Fibroblast of lung (primary cell): ENCODE measurements around the gene RUVBL2. TPM values are rescaled to one million over a fixed set of nuclear protein-coding genes. Genes with fewer than 3 reads are reported as not detected.

Experiments used
- DNase-seq, 2 donors: peaks; one replicate each; pipeline versions ENCODE4 v3.0.0 to v3.0.0-alpha.2; 2010; ENCODE audit warnings: low read depth in 2 of 2
- H2AFZ ChIP-seq: 2 replicates; pipeline ENCODE4 v1.5.1; 2012; ENCODE audit warnings: low read length, control low read depth, inconsistent platforms
- H3K27ac ChIP-seq: 2 replicates; pipeline ENCODE4 v1.5.1; 2011; ENCODE audit warnings: low read length, control low read depth; ENCODE audit not compliant: insufficient read depth
- H3K27me3 ChIP-seq: 2 replicates; pipeline ENCODE4 v1.5.1; 2011; ENCODE audit warnings: mild to moderate bottlenecking, low read length; ENCODE audit not compliant: control insufficient read depth, insufficient read depth
- H3K36me3 ChIP-seq: 2 replicates; pipeline ENCODE4 v1.5.1; 2011; ENCODE audit warnings: low read length; ENCODE audit not compliant: control insufficient read depth, insufficient read depth
- H3K4me1 ChIP-seq: 2 replicates; pipeline ENCODE4 v1.5.1; 2011; ENCODE audit warnings: low read length; ENCODE audit not compliant: control insufficient read depth, insufficient read depth; ENCODE audit errors: extremely low read depth
- H3K4me2 ChIP-seq: 2 replicates; pipeline ENCODE4 v1.5.1; 2011; ENCODE audit warnings: low read length, control low read depth; ENCODE audit not compliant: insufficient read depth; ENCODE audit errors: extremely low read depth
- H3K4me3 ChIP-seq, 4 experiments: fragments of 200-600 bp in 1 of 4; sonication (generic) in 1 of 4; replicated peaks in 1 of 4; 2 replicates each; pipeline ENCODE4 v1.5.1; 2011 to 2016; ENCODE audit warnings: low read length in 4 of 4, low read depth in 3 of 4, mild to moderate bottlenecking in 3 of 4, control low read depth in 2 of 4, inconsistent platforms in 1 of 4, mixed read lengths in 1 of 4; ENCODE audit not compliant: insufficient read depth in 1 of 4; ENCODE audit errors: control extremely low read depth in 1 of 4
- H3K79me2 ChIP-seq: 2 replicates; pipeline ENCODE4 v1.5.1; 2012; ENCODE audit warnings: mild to moderate bottlenecking, low read length, inconsistent platforms; ENCODE audit not compliant: control insufficient read depth, insufficient read depth
- H3K9ac ChIP-seq: 2 replicates; pipeline ENCODE4 v1.5.1; 2011; ENCODE audit warnings: mild to moderate bottlenecking, low read length, control low read depth; ENCODE audit not compliant: insufficient read depth
- H3K9me3 ChIP-seq: 2 replicates; pipeline ENCODE4 v1.5.1; 2012; ENCODE audit warnings: low read depth, low read length; ENCODE audit not compliant: control insufficient read depth, insufficient read depth
- H4K20me1 ChIP-seq: 2 replicates; pipeline ENCODE4 v1.5.1; 2011; ENCODE audit warnings: low read length; ENCODE audit not compliant: control insufficient read depth, insufficient read depth; ENCODE audit errors: extremely low read depth
- EZH2 ChIP-seq: IDR thresholded peaks from 2 replicates; pipeline ENCODE4 v1.5.1; 2012; ENCODE audit warnings: low read length, control low read depth, mild to moderate bottlenecking; ENCODE audit errors: missing control alignments
- polyA minus RNA-seq: library from RNA; depleted of rRNA, polyadenylated mRNA; stranded (reverse); fragments of >200 nt; gene quantifications from 2 replicates; pipeline ENCODE4 v1.2.3, GENCODE V29; 2011; ENCODE audit warnings: low replicate concordance
- polyA plus RNA-seq, 2 donors: library from polyadenylated mRNA; depleted of rRNA in 1 of 2; stranded (reverse) in 1 of 2; unstranded in 1 of 2; fragments of >200 nt; gene quantifications; 2 replicates each; pipeline ENCODE4 v1.2.1, GENCODE V29; 2011 to 2012; ENCODE audit warnings: missing spikeins in 1 of 2
- total RNA-seq: library from RNA; depleted of rRNA; stranded (reverse); fragments of >200 nt; gene quantifications from 2 replicates; pipeline ENCODE4 v1.2.1, GENCODE V29; 2014
- TF ChIP-seq, protein P1 (sequence below), 2 donors: IDR thresholded peaks in 1 of 2; conservative IDR thresholded peaks in 1 of 2; 1 replicate in 1 of 2; 2 replicates in 1 of 2; pipeline ENCODE4 v1.5.1; 2011 to 2012; ENCODE audit warnings: low read length in 2 of 2, control low read depth in 1 of 2, inconsistent platforms in 1 of 2, low read depth in 1 of 2, mild to moderate bottlenecking in 1 of 2

The RUVBL2 gene
- total RNA-seq (128 and 158 TPM in 2 replicates), polyA plus RNA-seq (77.6 and 157 TPM in 2 replicates), polyA minus RNA-seq (138 and 212 TPM in 2 replicates)
- polyA plus RNA-seq (2012): 88.1 and 178 TPM in 2 replicates

DNA sequence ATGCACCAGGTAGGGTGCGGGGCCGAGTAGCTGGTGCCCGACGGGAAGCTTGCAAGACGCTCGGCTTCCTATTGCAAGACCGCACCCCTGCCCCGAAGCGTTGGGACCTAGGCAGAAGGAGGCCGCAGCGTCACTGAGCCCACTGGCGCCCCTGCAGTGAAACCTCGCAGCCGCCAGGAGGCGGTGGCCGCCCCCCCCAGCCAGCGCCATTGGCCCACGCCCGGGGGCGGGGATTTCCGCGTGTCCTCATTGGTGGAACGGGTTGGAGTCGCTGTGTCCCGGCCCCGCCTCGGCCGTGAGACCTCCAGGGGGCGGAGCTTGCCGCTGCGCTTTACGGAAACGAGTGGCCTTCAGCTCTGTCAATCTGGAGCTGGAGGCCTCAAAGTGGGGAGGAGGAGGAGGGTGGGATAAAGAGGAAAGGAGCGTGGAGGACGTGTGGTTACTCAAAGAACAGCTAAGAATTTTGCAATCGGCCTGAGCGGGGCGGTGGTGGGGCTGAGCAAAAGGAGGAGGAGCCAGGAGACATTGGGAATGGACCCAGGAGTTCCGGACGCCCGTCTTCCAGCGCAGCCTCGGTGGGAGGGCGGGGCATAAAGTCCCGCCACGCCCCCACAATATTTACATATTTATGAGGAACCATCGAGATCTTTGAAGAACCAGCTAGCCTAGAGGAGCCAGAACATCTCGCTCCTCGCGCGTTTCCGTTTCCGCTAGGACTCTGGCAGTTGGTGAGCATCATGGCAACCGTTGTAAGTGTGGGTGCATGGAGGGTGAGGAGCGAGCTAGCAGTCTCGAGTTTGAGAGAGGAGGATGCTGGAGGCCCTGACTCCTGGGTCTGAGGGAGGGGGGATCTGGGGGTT lies at the start of gene RUVBL2, which contains the start of gene GYS1:
RUVBL2 (plus strand) TSS at position 713 of the 860 bp plus-strand sequence; CDS start at position 738, 25 bp downstream.
GYS1 (minus strand) TSS at position 135 of the 860 bp plus-strand sequence. CDS start 197 bp downstream, outside the sequence.
- H3K4me2 ChIP-seq: peak within 1 kb of the TSS; percentile 80
- H3K36me3 ChIP-seq: peaks cover 5% of the 10 kb centered on the region
- no peaks in the 10 kb centered on the region for H3K27me3 ChIP-seq
- peak; percentile 99 for DNase-seq
- no peaks in the 10 kb centered on the region for H3K9me3 ChIP-seq
- H2AFZ ChIP-seq: peak within 1 kb of the TSS; percentile 78
- H3K79me2 ChIP-seq: peaks cover 66% of the 10 kb centered on the region
- no peaks in the 10 kb centered on the region for H4K20me1 ChIP-seq
- H3K9ac ChIP-seq: peak within 1 kb of the TSS; percentile 93
- peaks cover 19% of the 10 kb centered on the region for H3K4me1 ChIP-seq
- H3K4me3 ChIP-seq: peak within 1 kb of the TSS; percentile 94 to 98 (median 98)
- TF ChIP-seq EZH2: no peak
- TF ChIP-seq, protein P1, sequence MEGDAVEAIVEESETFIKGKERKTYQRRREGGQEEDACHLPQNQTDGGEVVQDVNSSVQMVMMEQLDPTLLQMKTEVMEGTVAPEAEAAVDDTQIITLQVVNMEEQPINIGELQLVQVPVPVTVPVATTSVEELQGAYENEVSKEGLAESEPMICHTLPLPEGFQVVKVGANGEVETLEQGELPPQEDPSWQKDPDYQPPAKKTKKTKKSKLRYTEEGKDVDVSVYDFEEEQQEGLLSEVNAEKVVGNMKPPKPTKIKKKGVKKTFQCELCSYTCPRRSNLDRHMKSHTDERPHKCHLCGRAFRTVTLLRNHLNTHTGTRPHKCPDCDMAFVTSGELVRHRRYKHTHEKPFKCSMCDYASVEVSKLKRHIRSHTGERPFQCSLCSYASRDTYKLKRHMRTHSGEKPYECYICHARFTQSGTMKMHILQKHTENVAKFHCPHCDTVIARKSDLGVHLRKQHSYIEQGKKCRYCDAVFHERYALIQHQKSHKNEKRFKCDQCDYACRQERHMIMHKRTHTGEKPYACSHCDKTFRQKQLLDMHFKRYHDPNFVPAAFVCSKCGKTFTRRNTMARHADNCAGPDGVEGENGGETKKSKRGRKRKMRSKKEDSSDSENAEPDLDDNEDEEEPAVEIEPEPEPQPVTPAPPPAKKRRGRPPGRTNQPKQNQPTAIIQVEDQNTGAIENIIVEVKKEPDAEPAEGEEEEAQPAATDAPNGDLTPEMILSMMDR (conservative IDR thresholded peaks at IDR 0.05 in 1 of 2, IDR thresholded peaks at IDR 0.05 in 1 of 2; ENCODE audit: low read depth in 1 of 2, low read length in 2 of 2): peak; percentile 62 to 90
- H3K27ac ChIP-seq: peak within 1 kb of the TSS; percentile 98

DNA sequence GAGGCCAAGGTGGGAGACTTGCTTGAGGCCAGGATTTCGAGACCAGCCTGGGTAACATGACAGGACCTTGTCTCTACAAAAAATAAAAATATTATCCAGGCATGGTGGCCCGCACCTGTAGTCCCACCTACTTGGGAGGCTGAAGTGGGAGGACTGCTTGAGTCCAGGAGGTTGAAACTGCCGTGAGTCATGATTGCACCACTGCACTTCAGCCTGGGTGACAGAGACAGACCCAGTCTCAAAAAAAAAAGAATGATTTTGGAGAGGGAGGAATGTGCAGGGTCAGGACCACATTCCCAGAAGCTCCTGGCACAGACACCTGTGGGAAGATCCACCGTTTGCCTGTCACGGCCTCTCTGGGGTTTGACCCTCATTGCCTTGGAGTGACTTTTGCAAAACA lies 48.3 kb upstream of the RUVBL2 start:
- Histone ChIP-seq H3K4me2 (no peak overlapping the region), H4K20me1 (no peaks in the 10 kb centered on the region), H3K36me3 (no peaks in the 10 kb centered on the region), H3K9me3 (no peaks in the 10 kb centered on the region), H3K79me2 (no peaks in the 10 kb centered on the region), H3K4me3 (no peak overlapping the region), H3K9ac (no peak overlapping the region), H2AFZ (no peak overlapping the region), H3K27ac (no peak overlapping the region), H3K4me1 (no peaks in the 10 kb centered on the region), H3K27me3 (no peaks in the 10 kb centered on the region)
- TF ChIP-seq, protein P1 (conservative IDR thresholded peaks at IDR 0.05 in 1 of 2, IDR thresholded peaks at IDR 0.05 in 1 of 2; ENCODE audit: low read depth in 1 of 2, low read length in 2 of 2): no peak
- TF ChIP-seq EZH2: no peak
- DNase-seq: no peak

DNA sequence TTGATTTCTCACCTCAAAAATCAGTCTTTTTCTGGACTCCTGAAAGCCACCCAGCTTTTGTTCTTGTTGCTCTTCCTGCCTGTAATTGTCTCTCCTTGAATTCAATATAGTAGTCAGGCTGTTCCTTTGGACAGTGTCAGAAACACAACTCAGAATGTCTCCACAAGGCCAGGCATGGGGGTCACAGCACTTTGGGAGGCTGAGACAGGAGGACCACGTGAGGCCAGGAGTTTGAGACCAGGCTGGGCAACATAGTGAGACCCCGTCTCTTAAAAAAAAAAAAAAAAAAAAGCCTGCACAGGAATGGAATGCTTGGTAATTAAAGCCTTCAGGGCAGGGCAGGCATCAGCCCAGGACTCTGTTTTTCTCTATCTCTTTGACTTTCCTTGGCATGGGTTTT lies 47.9 kb upstream of the RUVBL2 start:
- Histone ChIP-seq H3K9ac (no peak overlapping the region), H3K27me3 (no peaks in the 10 kb centered on the region), H3K36me3 (no peaks in the 10 kb centered on the region), H3K79me2 (no peaks in the 10 kb centered on the region), H3K9me3 (no peaks in the 10 kb centered on the region), H3K4me3 (no peak overlapping the region), H3K4me1 (no peaks in the 10 kb centered on the region), H3K27ac (no peak overlapping the region), H2AFZ (no peak overlapping the region), H3K4me2 (no peak overlapping the region), H4K20me1 (no peaks in the 10 kb centered on the region)
- TF ChIP-seq EZH2: no peak
- TF ChIP-seq, protein P1 (conservative IDR thresholded peaks at IDR 0.05 in 1 of 2, IDR thresholded peaks at IDR 0.05 in 1 of 2; ENCODE audit: low read depth in 1 of 2, low read length in 2 of 2): no peak
- no peak for DNase-seq
